HL-60 (cell line): ENCODE data around the gene HTR7.

Experiments
- GABPA ChIP-seq: IDR thresholded peaks from 2 replicates; pipeline ENCODE4 v1.6.1; 2012; ENCODE audit warnings: low read depth
- POLR2AphosphoS5 ChIP-seq: IDR thresholded peaks from 2 replicates; pipeline ENCODE4 v1.6.1; 2012; ENCODE audit warnings: low read depth
- SPI1 ChIP-seq: IDR thresholded peaks from 2 replicates; pipeline ENCODE4 v1.6.1; 2012; ENCODE audit warnings: low read depth, mild to moderate bottlenecking, borderline replicate concordance
- TF ChIP-seq, protein P1 (sequence below): IDR thresholded peaks from one replicate; pipeline ENCODE4 v1.5.1; 2011; ENCODE audit warnings: low read length, control low read depth, inconsistent platforms; ENCODE audit not compliant: insufficient read depth
- TF ChIP-seq, protein P2 (sequence below): IDR thresholded peaks from 2 replicates; pipeline ENCODE4 v1.6.1; 2012; ENCODE audit warnings: low read depth; ENCODE audit not compliant: insufficient replicate concordance

DNA sequence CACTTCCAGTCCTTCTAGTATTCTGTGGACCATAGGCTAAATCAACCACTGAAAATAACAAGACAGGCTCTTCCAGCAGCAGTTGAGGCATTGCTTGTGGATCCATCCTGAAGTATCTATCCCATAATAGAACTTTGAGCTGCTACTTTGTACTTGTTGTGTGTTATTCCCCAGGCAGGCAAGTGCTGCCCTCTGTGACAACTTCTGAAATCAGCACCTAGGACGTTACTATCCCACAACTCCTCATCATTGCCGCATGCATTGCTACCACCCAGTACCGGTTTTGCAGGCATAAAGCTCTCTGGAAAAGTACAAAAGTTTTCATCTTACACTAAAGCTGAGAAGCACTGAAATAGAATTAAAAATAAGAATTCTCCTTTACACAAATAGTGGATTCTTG, 145.3 kb downstream of the HTR7 start:
- TF ChIP-seq, protein P1, sequence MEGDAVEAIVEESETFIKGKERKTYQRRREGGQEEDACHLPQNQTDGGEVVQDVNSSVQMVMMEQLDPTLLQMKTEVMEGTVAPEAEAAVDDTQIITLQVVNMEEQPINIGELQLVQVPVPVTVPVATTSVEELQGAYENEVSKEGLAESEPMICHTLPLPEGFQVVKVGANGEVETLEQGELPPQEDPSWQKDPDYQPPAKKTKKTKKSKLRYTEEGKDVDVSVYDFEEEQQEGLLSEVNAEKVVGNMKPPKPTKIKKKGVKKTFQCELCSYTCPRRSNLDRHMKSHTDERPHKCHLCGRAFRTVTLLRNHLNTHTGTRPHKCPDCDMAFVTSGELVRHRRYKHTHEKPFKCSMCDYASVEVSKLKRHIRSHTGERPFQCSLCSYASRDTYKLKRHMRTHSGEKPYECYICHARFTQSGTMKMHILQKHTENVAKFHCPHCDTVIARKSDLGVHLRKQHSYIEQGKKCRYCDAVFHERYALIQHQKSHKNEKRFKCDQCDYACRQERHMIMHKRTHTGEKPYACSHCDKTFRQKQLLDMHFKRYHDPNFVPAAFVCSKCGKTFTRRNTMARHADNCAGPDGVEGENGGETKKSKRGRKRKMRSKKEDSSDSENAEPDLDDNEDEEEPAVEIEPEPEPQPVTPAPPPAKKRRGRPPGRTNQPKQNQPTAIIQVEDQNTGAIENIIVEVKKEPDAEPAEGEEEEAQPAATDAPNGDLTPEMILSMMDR: no peak
- TF ChIP-seq SPI1 (no peak), GABPA (no peak), POLR2AphosphoS5 (no peak)
- TF ChIP-seq, protein P2, sequence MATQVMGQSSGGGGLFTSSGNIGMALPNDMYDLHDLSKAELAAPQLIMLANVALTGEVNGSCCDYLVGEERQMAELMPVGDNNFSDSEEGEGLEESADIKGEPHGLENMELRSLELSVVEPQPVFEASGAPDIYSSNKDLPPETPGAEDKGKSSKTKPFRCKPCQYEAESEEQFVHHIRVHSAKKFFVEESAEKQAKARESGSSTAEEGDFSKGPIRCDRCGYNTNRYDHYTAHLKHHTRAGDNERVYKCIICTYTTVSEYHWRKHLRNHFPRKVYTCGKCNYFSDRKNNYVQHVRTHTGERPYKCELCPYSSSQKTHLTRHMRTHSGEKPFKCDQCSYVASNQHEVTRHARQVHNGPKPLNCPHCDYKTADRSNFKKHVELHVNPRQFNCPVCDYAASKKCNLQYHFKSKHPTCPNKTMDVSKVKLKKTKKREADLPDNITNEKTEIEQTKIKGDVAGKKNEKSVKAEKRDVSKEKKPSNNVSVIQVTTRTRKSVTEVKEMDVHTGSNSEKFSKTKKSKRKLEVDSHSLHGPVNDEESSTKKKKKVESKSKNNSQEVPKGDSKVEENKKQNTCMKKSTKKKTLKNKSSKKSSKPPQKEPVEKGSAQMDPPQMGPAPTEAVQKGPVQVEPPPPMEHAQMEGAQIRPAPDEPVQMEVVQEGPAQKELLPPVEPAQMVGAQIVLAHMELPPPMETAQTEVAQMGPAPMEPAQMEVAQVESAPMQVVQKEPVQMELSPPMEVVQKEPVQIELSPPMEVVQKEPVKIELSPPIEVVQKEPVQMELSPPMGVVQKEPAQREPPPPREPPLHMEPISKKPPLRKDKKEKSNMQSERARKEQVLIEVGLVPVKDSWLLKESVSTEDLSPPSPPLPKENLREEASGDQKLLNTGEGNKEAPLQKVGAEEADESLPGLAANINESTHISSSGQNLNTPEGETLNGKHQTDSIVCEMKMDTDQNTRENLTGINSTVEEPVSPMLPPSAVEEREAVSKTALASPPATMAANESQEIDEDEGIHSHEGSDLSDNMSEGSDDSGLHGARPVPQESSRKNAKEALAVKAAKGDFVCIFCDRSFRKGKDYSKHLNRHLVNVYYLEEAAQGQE: no peak
